ENCODE data around the gene NPC2.

The NPC2 gene

DNA sequence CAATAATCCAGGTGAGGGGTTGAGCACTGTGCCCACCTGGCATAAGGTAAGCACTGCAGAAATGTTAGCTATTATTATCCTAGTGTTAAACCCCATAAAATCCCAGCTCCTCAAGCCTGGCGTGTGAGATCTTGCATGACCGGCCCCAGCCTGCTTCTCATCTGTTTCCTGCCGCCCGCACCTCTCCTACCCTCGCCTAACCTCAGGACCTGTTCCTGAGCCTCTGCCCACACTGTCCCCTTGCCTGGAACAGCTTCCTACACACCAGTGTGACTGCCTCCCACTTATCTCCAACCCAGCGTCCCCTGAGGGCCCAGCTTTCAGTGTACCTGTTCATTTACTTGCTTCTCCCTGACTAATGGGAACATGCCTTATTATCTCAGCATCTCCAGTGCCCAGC is 25.1 kb upstream of the NPC2 start:
- no peak for DNase-seq

DNA sequence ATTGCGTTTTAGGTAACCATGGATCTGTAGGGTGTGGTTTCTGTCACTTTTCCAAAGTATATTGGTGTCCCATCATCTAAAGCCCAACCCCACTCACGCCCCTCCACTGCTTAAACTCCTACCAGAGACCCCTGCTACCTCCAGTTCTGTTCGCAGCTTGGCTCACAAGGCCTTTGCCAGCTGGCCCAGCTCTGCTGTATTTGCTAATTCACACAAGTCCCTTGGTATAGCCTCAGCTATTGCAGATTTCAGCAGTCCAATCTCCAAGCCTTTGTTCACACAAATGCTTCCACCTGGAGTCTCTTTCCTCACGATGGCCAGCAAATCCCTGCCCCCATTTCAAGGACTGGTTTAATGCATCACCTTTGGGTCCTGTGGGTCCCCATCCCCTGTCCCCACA is 24.6 kb upstream of the NPC2 start:
- DNase-seq, result no peak

DNA sequence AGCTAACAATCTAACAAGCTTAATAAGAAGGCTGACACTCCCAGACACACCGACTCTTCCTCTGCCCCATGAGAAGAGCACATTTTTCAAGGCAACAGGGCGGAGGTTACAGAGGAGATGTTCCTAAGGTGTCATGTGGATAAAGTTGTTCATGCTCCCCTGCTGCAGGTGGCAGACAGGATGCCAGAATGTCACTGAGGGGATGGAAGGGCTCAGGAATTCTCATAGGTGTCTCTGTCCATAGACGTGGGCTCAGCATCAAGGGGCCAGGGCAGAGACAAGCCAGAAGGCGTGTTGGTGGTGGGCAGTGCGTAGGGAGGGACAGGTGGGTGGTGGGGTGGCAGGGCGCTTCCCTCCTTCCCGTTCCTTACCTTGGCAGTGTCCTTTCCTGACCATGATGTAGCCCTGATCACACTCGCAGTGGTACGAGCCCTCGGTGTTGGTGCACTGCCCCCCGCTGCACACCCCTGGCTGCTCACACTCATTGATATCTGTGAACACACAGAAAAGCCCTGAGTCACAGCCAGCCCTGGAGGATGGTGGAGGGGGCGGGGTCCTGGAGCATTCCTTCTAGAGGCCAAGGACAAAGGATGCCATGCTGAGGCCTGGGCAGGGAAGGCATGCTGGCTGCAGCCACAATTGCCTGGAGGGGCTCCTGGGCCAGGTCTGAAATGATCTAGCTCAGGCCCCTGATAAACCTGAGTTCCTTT is 23.5 kb upstream of the NPC2 start:
- DNase-seq, result no peak

DNA sequence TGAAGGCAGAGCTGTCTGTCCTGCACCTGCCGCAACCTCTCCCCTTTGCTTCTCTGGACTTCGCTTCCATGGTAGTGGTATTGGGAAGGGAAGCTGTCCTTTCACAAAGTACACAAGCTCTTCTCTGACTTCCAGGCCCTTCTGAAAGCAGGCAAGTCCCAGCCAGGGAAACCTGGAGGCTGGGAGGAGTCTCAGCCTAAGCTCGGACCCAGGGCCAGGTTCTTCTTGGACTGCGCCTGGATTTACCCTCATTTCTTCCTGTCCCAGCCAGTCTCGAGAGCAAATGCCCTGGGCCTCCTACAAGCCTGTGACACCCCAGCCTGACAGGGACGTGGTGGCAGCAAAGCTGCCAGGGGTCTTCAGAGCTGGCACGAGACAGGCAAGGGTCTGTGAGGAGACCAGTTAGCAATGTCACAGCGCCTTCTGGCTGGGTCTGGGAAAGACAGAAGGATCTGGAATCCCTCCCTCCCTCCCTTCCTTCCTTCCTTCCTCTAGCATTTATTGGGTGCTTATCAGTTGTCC is 22.8 kb upstream of the NPC2 start:
- no peak for DNase-seq

- DNase-seq, result no peak
Observed at GRCh38 chr14:74514471-74514941, 21.4 kb upstream of the NPC2 start.

- DNase-seq, result no peak
Observed at GRCh38 chr14:74511966-74512830, 19.1 kb upstream of the NPC2 start.

- DNase-seq, result no peak
Observed at GRCh38 chr14:74510959-74511409, 17.9 kb upstream of the NPC2 start.

DNA sequence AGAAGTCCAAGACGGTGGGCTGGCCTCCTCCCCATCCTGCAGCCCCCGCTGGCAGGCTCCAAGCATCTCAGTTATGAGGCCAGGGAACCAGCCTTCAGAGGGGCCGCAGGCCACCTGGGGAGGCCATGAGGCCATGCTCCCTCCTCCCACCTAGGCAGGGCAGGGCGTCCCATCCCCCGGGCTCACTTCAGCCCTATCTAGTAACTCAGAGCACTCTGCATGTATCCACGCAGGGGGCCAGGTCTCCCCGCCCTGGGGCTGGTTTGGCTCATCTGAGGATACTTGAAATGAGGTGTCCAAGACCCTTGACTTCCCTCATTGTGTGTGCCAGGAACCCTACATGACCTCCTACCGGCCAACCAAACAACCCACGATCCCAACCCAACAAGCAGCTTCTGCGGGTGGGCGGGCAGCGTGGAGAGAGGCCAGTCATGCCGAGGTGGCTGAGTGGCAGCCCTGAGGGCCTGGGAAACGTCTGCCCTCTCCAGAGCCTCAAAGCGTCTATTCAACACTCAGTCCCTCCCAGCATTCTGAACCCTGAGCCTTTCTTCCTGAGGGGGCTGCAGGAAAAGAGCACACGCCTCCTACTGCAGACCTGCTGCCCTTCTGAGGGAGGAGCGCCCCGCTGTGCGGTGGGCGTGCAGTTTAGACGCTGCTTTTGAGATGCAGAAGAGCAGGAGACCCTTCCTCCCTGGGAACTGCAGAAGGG is 17.3 kb upstream of the NPC2 start:
- DNase-seq, result no peak

DNA sequence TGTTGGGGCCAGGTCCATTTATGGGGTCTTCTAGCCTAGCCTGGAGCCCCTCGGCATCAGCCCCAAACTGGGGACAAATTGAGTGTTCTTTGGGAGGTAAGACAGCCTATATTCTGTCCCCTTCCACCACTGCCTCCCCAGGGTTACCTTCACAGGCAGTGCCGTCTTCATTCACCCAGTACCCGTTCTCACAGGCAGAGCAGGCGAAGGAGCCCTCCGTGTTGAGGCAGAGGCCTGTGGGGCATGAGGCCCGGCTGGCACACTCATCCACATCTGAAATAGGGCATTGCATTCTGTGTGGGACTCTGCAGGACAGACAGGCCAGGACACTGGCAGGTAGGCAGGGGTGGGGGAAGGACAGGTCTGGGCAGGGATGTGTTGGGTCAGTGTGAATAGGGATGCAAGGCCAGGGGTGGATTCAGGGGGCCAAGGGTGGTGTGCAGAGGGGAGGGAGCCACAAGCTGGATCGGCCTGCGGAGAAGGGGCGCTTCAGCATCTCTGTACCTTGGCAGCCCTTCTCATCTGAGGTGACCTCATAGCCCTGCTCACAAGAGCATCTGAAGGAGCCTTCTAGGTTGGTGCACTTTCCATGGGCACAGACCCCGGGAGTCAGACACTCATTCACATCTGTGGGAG is 16.6 kb upstream of the NPC2 start:
- no peak for DNase-seq

GRCh38 chr14:74508844-74509428 is 15.8 kb upstream of the NPC2 start:
- DNase-seq, result no peak

- DNase-seq, result no peak
Observed at GRCh38 chr14:74508292-74508731, 15.2 kb upstream of the NPC2 start.

- DNase-seq, result no peak
Observed at GRCh38 chr14:74507840-74508239, 14.7 kb upstream of the NPC2 start.

GRCh38 chr14:74507085-74507484 is 14.0 kb upstream of the NPC2 start:
- DNase-seq, result no peak

DNA sequence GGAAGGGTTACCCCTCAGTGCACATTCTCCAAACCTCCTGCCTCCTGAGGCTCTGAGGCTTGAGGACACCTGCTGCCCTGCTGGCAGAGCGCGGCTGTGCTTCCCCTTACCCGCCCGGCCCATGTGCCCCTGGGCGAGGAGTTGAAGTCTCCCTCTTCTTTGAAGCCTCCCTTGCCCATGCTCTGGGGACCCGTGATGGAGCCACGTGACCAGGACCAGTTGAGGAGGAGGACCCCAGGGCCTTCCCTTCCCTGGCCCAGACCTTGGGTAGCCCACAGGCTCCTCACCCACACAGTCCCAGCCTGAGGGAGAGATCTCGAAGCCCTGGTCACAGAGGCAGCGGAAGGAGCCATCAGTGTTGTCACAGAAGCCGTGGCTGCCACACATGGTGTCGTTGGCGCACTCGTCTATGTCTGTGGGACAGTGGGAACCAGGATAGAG is 13.3 kb upstream of the NPC2 start:
- no peak for DNase-seq

DNA sequence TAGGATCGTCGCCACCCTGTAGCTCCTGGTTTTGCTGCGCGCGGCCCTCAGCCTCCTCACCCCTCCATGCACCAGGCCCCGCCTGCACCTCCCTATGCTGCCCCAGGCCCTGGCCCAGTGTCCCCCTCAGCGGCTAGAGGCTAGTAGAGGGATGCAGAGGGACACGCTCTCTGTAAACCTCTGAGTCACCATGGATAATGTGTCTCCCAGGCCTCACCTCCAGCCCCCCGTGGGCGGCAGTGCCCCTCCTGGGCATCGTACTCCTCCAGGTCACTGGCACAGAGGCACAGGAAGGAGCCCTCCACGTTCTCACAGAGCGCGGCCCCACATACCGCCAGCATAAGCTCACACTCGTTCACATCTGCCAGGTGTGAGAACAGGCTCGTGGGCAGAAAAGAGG is 12.7 kb upstream of the NPC2 start:
- DNase-seq, result no peak

- no peak for DNase-seq
Observed at GRCh38 chr14:74504874-74505720, 12.0 kb upstream of the NPC2 start.

GRCh38 chr14:74504412-74504811 is 11.3 kb upstream of the NPC2 start:
- DNase-seq, result no peak

GRCh38 chr14:74503938-74504335 is 10.8 kb upstream of the NPC2 start:
- no peak for DNase-seq

- DNase-seq, result no peak
Observed at GRCh38 chr14:74503291-74503937, 10.3 kb upstream of the NPC2 start.

GRCh38 chr14:74502236-74503019 is 9.3 kb upstream of the NPC2 start:
- no peak for DNase-seq

Measured in NCI-H2029 treated with DMSO at 0.1 percent for 48 hours (cell line).